ENCODE data around the gene SYTL1.

Gene SYTL1

DNA sequence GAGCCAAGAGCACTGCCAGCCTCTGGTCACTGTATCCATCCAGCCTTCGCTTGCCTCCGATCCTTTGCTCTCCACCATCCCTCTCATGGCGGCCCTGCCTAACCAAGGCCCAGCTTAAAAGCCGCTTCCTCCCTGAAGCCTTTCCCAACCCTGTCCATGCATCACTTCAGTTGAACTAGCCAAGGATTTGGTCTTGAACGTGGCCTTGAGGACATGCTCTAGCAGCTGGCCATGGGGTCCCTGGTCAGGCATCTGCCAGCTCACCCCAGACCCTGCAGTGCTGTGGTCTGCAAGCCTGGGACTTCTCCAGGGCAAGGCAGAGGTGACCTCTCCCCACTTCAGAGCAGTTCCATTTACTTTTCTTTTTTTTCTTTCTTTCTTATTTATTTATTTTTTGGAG, 5.1 kb upstream of the SYTL1 start:
- H3K4me3 ChIP-seq (ENCODE audit: low read length), result no peak overlapping the region
- no peak for DNase-seq (ENCODE audit: low read depth)
- TF ChIP-seq, protein P1, sequence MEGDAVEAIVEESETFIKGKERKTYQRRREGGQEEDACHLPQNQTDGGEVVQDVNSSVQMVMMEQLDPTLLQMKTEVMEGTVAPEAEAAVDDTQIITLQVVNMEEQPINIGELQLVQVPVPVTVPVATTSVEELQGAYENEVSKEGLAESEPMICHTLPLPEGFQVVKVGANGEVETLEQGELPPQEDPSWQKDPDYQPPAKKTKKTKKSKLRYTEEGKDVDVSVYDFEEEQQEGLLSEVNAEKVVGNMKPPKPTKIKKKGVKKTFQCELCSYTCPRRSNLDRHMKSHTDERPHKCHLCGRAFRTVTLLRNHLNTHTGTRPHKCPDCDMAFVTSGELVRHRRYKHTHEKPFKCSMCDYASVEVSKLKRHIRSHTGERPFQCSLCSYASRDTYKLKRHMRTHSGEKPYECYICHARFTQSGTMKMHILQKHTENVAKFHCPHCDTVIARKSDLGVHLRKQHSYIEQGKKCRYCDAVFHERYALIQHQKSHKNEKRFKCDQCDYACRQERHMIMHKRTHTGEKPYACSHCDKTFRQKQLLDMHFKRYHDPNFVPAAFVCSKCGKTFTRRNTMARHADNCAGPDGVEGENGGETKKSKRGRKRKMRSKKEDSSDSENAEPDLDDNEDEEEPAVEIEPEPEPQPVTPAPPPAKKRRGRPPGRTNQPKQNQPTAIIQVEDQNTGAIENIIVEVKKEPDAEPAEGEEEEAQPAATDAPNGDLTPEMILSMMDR (IDR thresholded peaks at IDR 0.05; ENCODE audit: insufficient read depth, low read depth, low read length, missing control alignments), result no peak

GRCh38 chr1:27338751-27339150, 3.1 kb upstream of the SYTL1 start:
- TF ChIP-seq, protein P1 (IDR thresholded peaks at IDR 0.05; ENCODE audit: insufficient read depth, low read depth, low read length, missing control alignments), result no peak
- no peak overlapping the region for H3K4me3 ChIP-seq (ENCODE audit: low read length)
- no peak for DNase-seq (ENCODE audit: low read depth)

GRCh38 chr1:27339213-27339612, 2.6 kb upstream of the SYTL1 start:
- H3K4me3 ChIP-seq (ENCODE audit: low read length), result no peak overlapping the region
- no peak for DNase-seq (ENCODE audit: low read depth)
- TF ChIP-seq, protein P1 (IDR thresholded peaks at IDR 0.05; ENCODE audit: insufficient read depth, low read depth, low read length, missing control alignments), result no peak

DNA sequence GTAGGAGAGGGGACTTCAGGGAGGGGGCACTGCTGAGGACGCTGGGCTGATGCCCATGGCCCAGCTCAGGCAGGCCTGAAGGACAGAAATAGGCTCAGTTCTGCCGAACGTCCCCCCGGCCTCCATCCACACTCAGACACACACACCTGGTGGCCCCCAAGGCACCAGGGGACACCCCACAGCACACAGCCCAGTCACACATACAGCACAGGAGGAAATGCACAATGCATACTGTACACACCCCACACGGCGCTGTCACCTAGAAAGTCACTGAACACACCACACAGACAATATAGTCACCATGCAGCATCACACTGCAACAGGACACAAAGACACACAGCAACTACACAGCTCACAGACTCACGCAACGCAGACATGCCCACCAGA, 562 bp downstream of the SYTL1 start:
- no peak for DNase-seq (ENCODE audit: low read depth)
- H3K4me3 ChIP-seq (ENCODE audit: low read length), result peak overlapping the region; percentile 98
- TF ChIP-seq, protein P1 (IDR thresholded peaks at IDR 0.05; ENCODE audit: insufficient read depth, low read depth, low read length, missing control alignments), result no peak

- H3K4me3 ChIP-seq (ENCODE audit: low read length), result peak overlapping the region; percentile 98
- TF ChIP-seq, protein P1 (IDR thresholded peaks at IDR 0.05; ENCODE audit: insufficient read depth, low read depth, low read length, missing control alignments), result no peak
- peak; percentile 99 for DNase-seq (ENCODE audit: low read depth)
Observed at GRCh38 chr1:27342778-27343638, 1.2 kb downstream of the SYTL1 start.

DNA sequence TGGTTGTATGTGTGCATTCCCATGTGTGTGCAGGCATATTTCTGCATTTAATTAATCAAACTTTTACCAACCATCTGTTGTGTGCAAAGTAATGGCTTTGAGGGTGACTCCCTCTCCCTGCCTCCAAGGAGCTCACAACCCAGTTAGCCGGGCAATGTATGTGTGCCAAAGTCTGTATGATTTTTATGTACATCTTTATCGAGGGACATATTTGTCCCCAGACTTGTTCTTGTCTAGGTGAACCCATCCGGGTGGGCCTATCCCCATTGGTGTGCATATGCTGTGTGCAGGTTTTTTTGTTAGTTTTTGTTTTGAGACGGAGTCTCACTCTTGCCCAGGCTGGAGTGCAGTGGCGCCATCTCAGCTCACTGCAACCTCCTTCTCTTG, 1.8 kb downstream of the SYTL1 start:
- TF ChIP-seq, protein P1 (IDR thresholded peaks at IDR 0.05; ENCODE audit: insufficient read depth, low read depth, low read length, missing control alignments), result no peak
- peak overlapping the region; percentile 98 for H3K4me3 ChIP-seq (ENCODE audit: low read length)
- no peak for DNase-seq (ENCODE audit: low read depth)

- no peak overlapping the region for H3K4me3 ChIP-seq (ENCODE audit: low read length)
- no peak for DNase-seq (ENCODE audit: low read depth)
- TF ChIP-seq, protein P1 (IDR thresholded peaks at IDR 0.05; ENCODE audit: insufficient read depth, low read depth, low read length, missing control alignments), result no peak
Observed at GRCh38 chr1:27345272-27345671, 3.5 kb downstream of the SYTL1 start.

All from epithelial cell of esophagus (primary cell).